Ascending aorta (tissue), 2 donors: ENCODE results near the gene ARID5A. TPM values are rescaled to one million over a fixed set of nuclear protein-coding genes. Genes with fewer than 3 reads are reported as not detected.

Experiments
- DNase-seq, 2 donors: peaks; one replicate each; pipeline ENCODE4 v3.0.0-alpha.2; 2019; ENCODE audit warnings: low spot score in 2 of 2
- H3K27ac ChIP-seq, 2 donors: fragments of 200-600 bp; sonication (generic); one replicate each; pipeline ENCODE4 v1.5.1; 2016 to 2017; ENCODE audit warnings: mild to moderate bottlenecking in 1 of 2
- H3K27me3 ChIP-seq: fragments of 200-600 bp; sonication (generic); one replicate; pipeline ENCODE4 v1.5.1; 2017
- H3K36me3 ChIP-seq, 2 donors: fragments of 200-600 bp; sonication (generic); one replicate each; pipeline ENCODE4 v1.5.1; 2016
- H3K4me1 ChIP-seq, 2 donors: fragments of 200-600 bp; sonication (generic); one replicate each; pipeline ENCODE4 v1.5.1; 2016 to 2017; ENCODE audit warnings: mild to moderate bottlenecking in 1 of 2
- H3K4me3 ChIP-seq, 2 donors: fragments of 200-600 bp; sonication (generic); one replicate each; pipeline ENCODE4 v1.5.1; 2016 to 2017; ENCODE audit warnings: mild to moderate bottlenecking in 1 of 2
- H3K9me3 ChIP-seq, 2 donors: fragments of 200-600 bp; sonication (generic); one replicate each; pipeline ENCODE4 v1.5.1; 2016
- CTCF ChIP-seq, 3 experiments: fragments of 200-600 bp in 2 of 3; fragments of 450-650 bp in 1 of 3; sonication (generic) in 2 of 3; IDR thresholded peaks; one replicate each; pipeline ENCODE4 v1.5.1; 2016 to 2019; ENCODE audit warnings: antibody characterized with exemption in 3 of 3, mild to moderate bottlenecking in 1 of 3, moderate library complexity in 1 of 3
- intact Hi-C: fragments of 100-400 bp; cut with DNase I; formaldehyde crosslinking; loops from one replicate; pipeline ENCODE4 v1.15.1; 2023
- total RNA-seq: library from RNA; depleted of rRNA; stranded (reverse); fragments of >200 nt; gene quantifications from one replicate; pipeline ENCODE4 v1.1.0, GENCODE V29; 2016

ARID5A gene
- total RNA-seq, 1 donor from 2014 or later, result 267 TPM

GRCh38 chr2:96601382-96602292 lies 65.1 kb downstream of the ARID5A start:
- no peak for TF ChIP-seq CTCF (IDR thresholded peaks at IDR 0.05)
- Histone ChIP-seq H3K9me3 (no peaks in the 10 kb centered on the region), H3K4me3 (no peak overlapping the region), H3K27ac (no peak overlapping the region), H3K27me3 (no peaks in the 10 kb centered on the region), H3K4me1 (no peaks in the 10 kb centered on the region), H3K36me3 (peaks cover 78 to 83% of the 10 kb centered on the region in 2 donors)
- intact Hi-C loops, result no loop called here
- DNase-seq, result no peak

Other genes with a start within 250 kb of the ARID5A start
- gene SNRNP200, start 231.2 kb upstream of the ARID5A start, total RNA-seq, result 57.4 TPM
- gene ITPRIPL1, start 211.4 kb upstream of the ARID5A start, total RNA-seq, result 14.5 TPM
- not detected for gene NCAPH, start 201.0 kb upstream of the ARID5A start, total RNA-seq
- gene NEURL3, start 31.4 kb upstream of the ARID5A start, total RNA-seq, result not detected
- gene KANSL3, start 101.6 kb downstream of the ARID5A start, total RNA-seq, result 56.1 TPM
- gene FER1L5, start 106.0 kb downstream of the ARID5A start, total RNA-seq, result not detected
- gene LMAN2L, start 203.3 kb downstream of the ARID5A start, total RNA-seq, result 9.5 TPM
- gene CNNM4, start 224.2 kb downstream of the ARID5A start, total RNA-seq, result 2.7 TPM